Tibial nerve (tissue), 4 donors: Measurements from ENCODE around the gene DMGDH. TPM values are rescaled to one million over a fixed set of nuclear protein-coding genes. Genes with fewer than 3 reads are reported as not detected.

Experiments used
- DNase-seq, 2 donors: peaks; one replicate each; pipeline ENCODE4 v3.0.0-alpha.2; 2019; ENCODE audit warnings: low spot score in 2 of 2
- H3K27ac ChIP-seq, 4 donors: fragments of 200-600 bp; sonication (generic) in 3 of 4; one replicate each; pipeline ENCODE4 v1.5.1; 2017 to 2019; ENCODE audit warnings: mild to moderate bottlenecking in 1 of 4
- H3K27me3 ChIP-seq, 2 donors: fragments of 200-600 bp; sonication (generic) in 1 of 2; one replicate each; pipeline versions ENCODE4 v1.5.1 to v1.6.0; 2017 to 2019
- H3K36me3 ChIP-seq, 3 donors: fragments of 200-600 bp; sonication (generic); one replicate each; pipeline ENCODE4 v1.5.1; 2018 to 2019
- H3K4me1 ChIP-seq, 4 donors: fragments of 200-600 bp; sonication (generic) in 3 of 4; one replicate each; pipeline ENCODE4 v1.5.1; 2017 to 2019
- H3K4me3 ChIP-seq, 4 donors: fragments of 200-600 bp; sonication (generic) in 3 of 4; one replicate each; pipeline ENCODE4 v1.5.1; 2017 to 2019; ENCODE audit warnings: mild to moderate bottlenecking in 1 of 4, moderate library complexity in 1 of 4
- H3K9me3 ChIP-seq, 4 donors: fragments of 200-600 bp; sonication (generic) in 3 of 4; one replicate each; pipeline ENCODE4 v1.5.1; 2017 to 2019
- CTCF ChIP-seq, 5 experiments: fragments of 200-600 bp in 3 of 5; fragments of 450-650 bp in 2 of 5; sonication (generic) in 3 of 5; IDR thresholded peaks; one replicate each; pipeline ENCODE4 v1.5.1; 2016 to 2019; ENCODE audit warnings: antibody characterized with exemption in 5 of 5, mild to moderate bottlenecking in 3 of 5, moderate library complexity in 2 of 5
- EP300 ChIP-seq, 2 donors: sonication (generic); formaldehyde crosslinking; IDR thresholded peaks; one replicate each; pipeline ENCODE4 v1.6.1; 2017; ENCODE audit warnings: antibody characterized with exemption in 2 of 2, mild to moderate bottlenecking in 1 of 2
- POLR2A ChIP-seq, 2 donors: fragments of 450-650 bp; IDR thresholded peaks; one replicate each; pipeline ENCODE4 v1.6.1; 2017; ENCODE audit warnings: antibody characterized with exemption in 2 of 2, mild to moderate bottlenecking in 2 of 2, moderate library complexity in 2 of 2
- WGBS, 2 donors: methylation state at CpG; one replicate each; pipeline ENCODE4 v1.1.5; 2018; 5-methylcytosine and 5-hydroxymethylcytosine counted together
- total RNA-seq, 4 donors: library from RNA; depleted of rRNA; stranded (reverse); fragments of >200 nt; gene quantifications; one replicate each; pipeline ENCODE4 v1.1.0, GENCODE V29; 2016

Gene DMGDH
- total RNA-seq, 4 donors from 2014 or later = 7.1 to 20.1 (median 11.8) TPM

GRCh38 chr5:78995521-78996007 lies 73.9 kb downstream of the DMGDH start:
- no peaks in the 10 kb centered on the region for H3K27me3 ChIP-seq
- H3K9me3 ChIP-seq = no peaks in the 10 kb centered on the region
- no peak overlapping the region for H3K27ac ChIP-seq
- no peaks in the 10 kb centered on the region for H3K4me1 ChIP-seq
- H3K36me3 ChIP-seq = no peaks in the 10 kb centered on the region
- no peak for DNase-seq
- H3K4me3 ChIP-seq = no peak overlapping the region
- WGBS, 2 donors = 66 to 80% methylated on average over 2 of the region's 2 CpGs
- TF ChIP-seq CTCF (IDR thresholded peaks at IDR 0.05) (no peak), POLR2A (IDR thresholded peaks at IDR 0.05) (no peak), EP300 (IDR thresholded peaks at IDR 0.05) (no peak)

GRCh38 chr5:78993165-78993564 lies 76.3 kb downstream of the DMGDH start:
- no peaks in the 10 kb centered on the region for H3K9me3 ChIP-seq
- no peaks in the 10 kb centered on the region for H3K27me3 ChIP-seq
- H3K27ac ChIP-seq = no peak overlapping the region
- H3K4me1 ChIP-seq = no peaks in the 10 kb centered on the region
- no peak for DNase-seq
- H3K4me3 ChIP-seq = no peak overlapping the region
- no peaks in the 10 kb centered on the region for H3K36me3 ChIP-seq
- no peak for TF ChIP-seq EP300 (IDR thresholded peaks at IDR 0.05)
- TF ChIP-seq POLR2A (IDR thresholded peaks at IDR 0.05) = no peak
- TF ChIP-seq CTCF (IDR thresholded peaks at IDR 0.05) = no peak

GRCh38 chr5:78992146-78992545 lies 77.3 kb downstream of the DMGDH start:
- H3K9me3 ChIP-seq = no peaks in the 10 kb centered on the region
- no peak for DNase-seq
- no peak overlapping the region for H3K4me3 ChIP-seq
- WGBS, 2 donors = 93 to 94% methylated on average over 2 of the region's 2 CpGs
- H3K36me3 ChIP-seq = no peaks in the 10 kb centered on the region
- no peaks in the 10 kb centered on the region for H3K27me3 ChIP-seq
- TF ChIP-seq EP300 (IDR thresholded peaks at IDR 0.05) = no peak
- no peak for TF ChIP-seq POLR2A (IDR thresholded peaks at IDR 0.05)
- TF ChIP-seq CTCF (IDR thresholded peaks at IDR 0.05) = no peak
- H3K27ac ChIP-seq = no peak overlapping the region
- H3K4me1 ChIP-seq = no peaks in the 10 kb centered on the region

GRCh38 chr5:78989080-78989479 lies 80.4 kb downstream of the DMGDH start:
- Histone ChIP-seq H3K4me1 (peaks cover 0 to 10% (median 5%) of the 10 kb centered on the region in 4 donors), H3K36me3 (no peaks in the 10 kb centered on the region), H3K4me3 (no peak overlapping the region), H3K27ac (no peak overlapping the region), H3K27me3 (no peaks in the 10 kb centered on the region), H3K9me3 (no peaks in the 10 kb centered on the region)
- DNase-seq = no peak
- TF ChIP-seq EP300 (IDR thresholded peaks at IDR 0.05) = no peak
- no peak for TF ChIP-seq CTCF (IDR thresholded peaks at IDR 0.05)
- TF ChIP-seq POLR2A (IDR thresholded peaks at IDR 0.05) = no peak
- 92 to 94% methylated on average over 12 of the region's 12 CpGs for WGBS, 2 donors

GRCh38 chr5:78985725-78986223 lies 83.7 kb downstream of the DMGDH start:
- Histone ChIP-seq H3K9me3 (no peaks in the 10 kb centered on the region), H3K27me3 (no peaks in the 10 kb centered on the region), H3K4me3 (peak overlapping the region; percentile 68 to 93 (median 82)), H3K36me3 (no peaks in the 10 kb centered on the region), H3K27ac (peak overlapping the region; percentile 84 to 98 (median 96)), H3K4me1 (peaks cover 0 to 25% (median 5%) of the 10 kb centered on the region in 4 donors)
- DNase-seq = peak in 1 of 2 donors; percentile 24
- TF ChIP-seq POLR2A (IDR thresholded peaks at IDR 0.05) (peak in 1 of 2 donors; percentile 12), CTCF (IDR thresholded peaks at IDR 0.05) (no peak), EP300 (IDR thresholded peaks at IDR 0.05) (no peak)
- WGBS, 2 donors = 6 to 12% methylated on average over 11 of the region's 11 CpGs
